Common myeloid progenitor, CD34-positive (primary cell): ENCODE results near the gene ACTL6B.

ENCODE experiments used
- CTCF ChIA-PET: fragments of 350-600 bp; sonication (Branson Sonifier 250); formaldehyde crosslinking; loops from one replicate; lab custom pipeline; 2021; ENCODE audit warnings: antibody characterized with exemption; lab: Charles Lee
- POLR2A ChIA-PET: fragments of 350-600 bp; sonication (Branson Sonifier 250); formaldehyde crosslinking; loops from one replicate; lab custom pipeline; 2021; ENCODE audit warnings: antibody characterized with exemption; lab: Charles Lee
- DNase-seq, 3 donors: peaks; one replicate each; pipeline versions ENCODE4 v3.0.0 to v3.0.0-alpha.2; 2013
- H3K27ac ChIP-seq, 2 experiments: 1 replicate in 1 of 2; 2 replicates in 1 of 2; pipeline ENCODE4 v1.7.0; 2013; ENCODE audit warnings: inconsistent platforms in 2 of 2, low read length in 2 of 2, mild to moderate bottlenecking in 2 of 2, low read depth in 1 of 2, moderate library complexity in 1 of 2; ENCODE audit not compliant: severe bottlenecking in 2 of 2, insufficient read depth in 1 of 2, poor library complexity in 1 of 2
- H3K27me3 ChIP-seq, 5 experiments: replicated peaks in 2 of 5; 1 replicate in 3 of 5; 2 replicates in 2 of 5; pipeline versions ENCODE4 v1.6.1 to v1.7.0; 2013; ENCODE audit warnings: low read length in 4 of 5, mild to moderate bottlenecking in 2 of 5, moderate library complexity in 2 of 5, inconsistent platforms in 1 of 5; ENCODE audit not compliant: insufficient read depth in 5 of 5, control insufficient read depth in 4 of 5
- H3K36me3 ChIP-seq, 4 experiments: 1 replicate in 2 of 4; 2 replicates in 2 of 4; pipeline versions ENCODE4 v1.6.1 to v1.7.0; 2013; ENCODE audit warnings: low read length in 3 of 4, control low read depth in 1 of 4, mild to moderate bottlenecking in 1 of 4; ENCODE audit not compliant: control insufficient read depth in 4 of 4, insufficient read depth in 4 of 4
- H3K4me1 ChIP-seq, 4 experiments: 1 replicate in 3 of 4; 2 replicates in 1 of 4; pipeline versions ENCODE4 v1.6.1 to v1.7.1; 2013; ENCODE audit warnings: low read length in 3 of 4, mild to moderate bottlenecking in 3 of 4, control low read depth in 1 of 4, inconsistent platforms in 1 of 4, moderate library complexity in 1 of 4; ENCODE audit not compliant: control insufficient read depth in 4 of 4, insufficient read depth in 4 of 4; ENCODE audit errors: control extremely low read depth in 1 of 4
- H3K4me3 ChIP-seq, 7 experiments: 1 replicate in 4 of 7; 2 replicates in 3 of 7; pipeline versions ENCODE4 v1.5.1 to v1.7.0; 2013; ENCODE audit warnings: mild to moderate bottlenecking in 7 of 7, low read length in 6 of 7, moderate library complexity in 6 of 7, inconsistent platforms in 2 of 7, low read depth in 2 of 7, control low read depth in 1 of 7; ENCODE audit not compliant: insufficient read depth in 4 of 7, control insufficient read depth in 1 of 7; ENCODE audit errors: extremely low read depth in 1 of 7
- H3K9me3 ChIP-seq, 5 experiments: 1 replicate in 4 of 5; 2 replicates in 1 of 5; pipeline versions ENCODE4 v1.6.1 to v1.7.1; 2013; ENCODE audit warnings: low read length in 4 of 5, mild to moderate bottlenecking in 2 of 5, inconsistent platforms in 1 of 5, low read depth in 1 of 5, moderate library complexity in 1 of 5; ENCODE audit not compliant: control insufficient read depth in 4 of 5, insufficient read depth in 2 of 5; ENCODE audit errors: control extremely low read depth in 1 of 5
- WGBS: methylation state at CpG from one replicate; pipeline ENCODE4 v1.1.5; 2013; ENCODE audit not compliant: insufficient coverage; 5-methylcytosine and 5-hydroxymethylcytosine counted together

The ACTL6B gene

GRCh38 chr7:100607111-100607510 lies 49.1 kb downstream of the ACTL6B start:
- 100% methylated on average over 3 of the region's 8 CpGs for WGBS
- ChIA-PET POLR2A (no interaction called here), CTCF (interaction anchor here (0.9 to 1.4 kb wide), 2 partner anchors 21 to 26 kb away, joined by 3 to 6 read pairs; no protein-coding TSS in a partner anchor)
- Histone ChIP-seq H3K27me3 (peaks cover 0 to 15% (median 7%) of the 10 kb centered on the region in 5 experiments), H3K27ac (no peak overlapping the region), H3K4me1 (peaks cover 0 to 28% (median 25%) of the 10 kb centered on the region in 4 experiments), H3K4me3 (no peak overlapping the region), H3K9me3 (no peaks in the 10 kb centered on the region), H3K36me3 (no peaks in the 10 kb centered on the region)
- DNase-seq: no peak

- Histone ChIP-seq H3K4me3 (no peak overlapping the region), H3K27me3 (peaks cover 0 to 15% (median 7%) of the 10 kb centered on the region in 5 experiments), H3K4me1 (peaks cover 0 to 28% (median 24%) of the 10 kb centered on the region in 4 experiments), H3K9me3 (no peaks in the 10 kb centered on the region), H3K36me3 (no peaks in the 10 kb centered on the region), H3K27ac (no peak overlapping the region)
- POLR2A ChIA-PET: no interaction called here
- DNase-seq: no peak
- WGBS: over 99% methylated on average over 12 of the region's 12 CpGs
- CTCF ChIA-PET: interaction anchor here (0.9 to 1.2 kb wide), 3 partner anchors 17 to 137 kb away, joined by 3 read pairs; no protein-coding TSS in a partner anchor
Observed at GRCh38 chr7:100606313-100606712, 49.9 kb downstream of the ACTL6B start.

DNA sequence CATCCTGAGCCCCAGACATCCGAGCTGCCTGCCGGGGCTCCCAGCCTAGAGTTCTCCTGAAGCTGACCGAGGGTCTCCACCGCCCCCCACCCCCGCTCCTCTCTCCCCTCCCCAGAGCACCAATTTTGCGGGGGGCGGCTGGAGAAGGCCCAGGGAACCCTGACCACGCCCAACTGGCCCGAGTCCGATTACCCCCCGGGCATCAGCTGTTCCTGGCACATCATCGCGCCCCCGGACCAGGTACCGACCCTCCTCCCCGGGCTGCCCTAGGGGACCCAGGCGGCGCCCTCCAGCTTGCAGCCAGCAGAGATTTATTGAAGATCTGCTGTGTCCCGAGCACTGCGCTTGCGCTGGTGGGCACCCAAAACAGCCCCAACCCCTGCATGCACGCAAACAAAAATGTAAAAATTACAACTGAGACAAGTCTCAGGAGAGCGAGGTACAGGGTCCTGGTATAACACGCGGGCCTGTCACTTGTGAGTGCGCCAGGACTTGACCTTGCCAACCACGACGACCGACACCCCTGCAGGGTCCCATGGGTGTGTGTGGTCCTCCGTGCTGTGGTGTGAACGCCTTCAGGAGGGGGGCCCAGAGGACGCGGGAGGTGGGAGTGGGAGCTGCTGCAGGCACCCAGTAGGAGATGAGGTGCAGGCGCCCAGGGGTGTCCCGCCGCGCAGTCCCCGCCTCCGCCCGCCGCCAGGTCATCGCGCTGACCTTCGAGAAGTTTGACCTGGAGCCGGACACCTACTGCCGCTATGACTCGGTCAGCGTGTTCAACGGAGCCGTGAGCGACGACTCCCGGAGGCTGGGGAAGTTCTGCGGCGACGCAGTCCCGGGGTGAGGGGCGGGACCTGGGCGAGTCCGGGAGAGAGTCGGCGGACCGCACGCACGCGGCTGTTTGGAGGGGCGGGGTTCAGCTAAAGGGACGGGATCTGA lies 51.0 kb downstream of the ACTL6B start:
- CTCF ChIA-PET: interaction anchor here (0.5 to 1.5 kb wide), 7 partner anchors 8 to 370 kb away, joined by 3 to 5 read pairs (median 3); no protein-coding TSS in a partner anchor
- peak overlapping the region in 6 of 7 experiments; percentile 56 to 83 (median 72) for H3K4me3 ChIP-seq
- DNase-seq: peak in 2 of 3 donors; percentile 47
- H3K9me3 ChIP-seq: no peaks in the 10 kb centered on the region
- no peaks in the 10 kb centered on the region for H3K36me3 ChIP-seq
- no peak overlapping the region for H3K27ac ChIP-seq
- H3K27me3 ChIP-seq: peaks cover 0 to 15% (median 7%) of the 10 kb centered on the region in 5 experiments
- WGBS: under 1% methylated on average over 46 of the region's 68 CpGs
- H3K4me1 ChIP-seq: peaks cover 0 to 28% (median 24%) of the 10 kb centered on the region in 4 experiments
- POLR2A ChIA-PET: interaction anchor here (0.7 kb wide), 1 partner anchor 21 kb away, joined by 3 read pairs; no protein-coding TSS in a partner anchor

DNA sequence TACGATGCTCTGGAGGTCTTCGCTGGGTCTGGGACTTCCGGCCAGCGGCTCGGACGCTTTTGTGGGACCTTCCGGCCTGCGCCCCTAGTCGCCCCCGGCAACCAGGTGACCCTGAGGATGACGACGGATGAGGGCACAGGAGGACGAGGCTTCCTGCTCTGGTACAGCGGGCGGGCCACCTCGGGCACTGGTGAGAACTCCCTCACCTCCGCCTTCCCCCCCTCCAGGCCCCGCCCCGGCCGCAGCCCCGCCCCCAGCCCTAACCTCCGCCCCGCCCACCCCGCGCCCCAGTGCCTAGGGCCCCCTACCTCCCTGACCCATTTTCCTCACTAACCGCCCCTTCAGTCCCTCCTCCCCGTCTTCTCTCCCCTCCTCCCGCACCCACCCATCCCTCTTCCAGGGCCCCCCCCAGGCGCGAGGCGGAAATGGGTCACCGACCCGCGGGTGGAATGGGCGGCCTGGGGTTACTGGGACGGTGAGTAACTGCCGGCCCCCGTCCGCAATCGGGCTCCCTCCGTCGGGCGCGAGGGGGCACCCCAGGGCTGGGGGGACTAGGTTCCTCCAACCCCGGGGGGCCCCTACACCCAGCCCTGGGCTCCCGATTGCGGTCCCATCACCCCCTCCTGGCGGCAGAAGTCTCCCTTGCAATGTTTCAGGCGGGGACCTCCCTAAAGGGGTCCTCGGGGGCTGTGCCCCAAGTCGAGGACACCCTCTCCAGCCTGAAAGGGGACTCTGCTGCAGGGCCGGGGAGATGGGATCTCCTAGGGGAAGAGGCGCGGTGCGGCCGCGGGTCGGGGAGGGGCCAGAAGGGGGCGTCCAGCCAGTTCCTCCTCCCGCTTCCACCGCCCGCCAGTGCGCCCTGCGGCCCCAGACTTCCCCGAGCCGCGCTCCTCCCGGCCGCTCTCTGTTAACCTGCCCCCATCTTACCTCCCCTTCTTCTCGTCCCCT lies 51.9 kb downstream of the ACTL6B start:
- Histone ChIP-seq H3K36me3 (no peaks in the 10 kb centered on the region), H3K27ac (peak overlapping the region in 1 of 2 experiments; percentile 25), H3K27me3 (peaks cover 0 to 15% (median 7%) of the 10 kb centered on the region in 5 experiments), H3K4me3 (peak overlapping the region; percentile 29 to 83 (median 67)), H3K9me3 (no peaks in the 10 kb centered on the region), H3K4me1 (peaks cover 0 to 28% (median 24%) of the 10 kb centered on the region in 4 experiments)
- DNase-seq: peak; percentile 67 to 74 (median 70)
- POLR2A ChIA-PET: interaction anchor here (0.5 kb wide), 1 partner anchor 269 kb away, joined by 7 read pairs; no protein-coding TSS in a partner anchor
- CTCF ChIA-PET: interaction anchor here (0.5 to 1.9 kb wide), 9 partner anchors 9 to 369 kb away, joined by 3 to 7 read pairs (median 4); partner anchors contain the start of gene GNB2
- WGBS: under 1% methylated on average over 41 of the region's 70 CpGs

GRCh38 chr7:100603726-100604027 lies 52.6 kb downstream of the ACTL6B start:
- Histone ChIP-seq H3K27me3 (peaks cover 0 to 15% (median 7%) of the 10 kb centered on the region in 5 experiments), H3K4me3 (peak overlapping the region; percentile 15 to 78 (median 36)), H3K9me3 (no peaks in the 10 kb centered on the region), H3K27ac (no peak overlapping the region), H3K4me1 (peaks cover 0 to 28% (median 24%) of the 10 kb centered on the region in 4 experiments), H3K36me3 (no peaks in the 10 kb centered on the region)
- POLR2A ChIA-PET: interaction anchor here (0.5 kb wide), 1 partner anchor 270 kb away, joined by 7 read pairs; no protein-coding TSS in a partner anchor
- DNase-seq: peak in 1 of 3 donors; percentile 31
- CTCF ChIA-PET: interaction anchor here (0.7 to 1.9 kb wide), 6 partner anchors 9 to 89 kb away, joined by 3 to 7 read pairs (median 4); partner anchors contain the start of genes GNB2 and MOSPD3
- 30% methylated on average over 10 of the region's 10 CpGs for WGBS
